ENCODE data around the gene GPM6B. TPM values are rescaled to one million over a fixed set of nuclear protein-coding genes. Genes with fewer than 3 reads are reported as not detected.

Gene GPM6B
- total and polyA plus RNA-seq, 8 donors = 0.29 to 67.9 (median 8.3) TPM

DNA sequence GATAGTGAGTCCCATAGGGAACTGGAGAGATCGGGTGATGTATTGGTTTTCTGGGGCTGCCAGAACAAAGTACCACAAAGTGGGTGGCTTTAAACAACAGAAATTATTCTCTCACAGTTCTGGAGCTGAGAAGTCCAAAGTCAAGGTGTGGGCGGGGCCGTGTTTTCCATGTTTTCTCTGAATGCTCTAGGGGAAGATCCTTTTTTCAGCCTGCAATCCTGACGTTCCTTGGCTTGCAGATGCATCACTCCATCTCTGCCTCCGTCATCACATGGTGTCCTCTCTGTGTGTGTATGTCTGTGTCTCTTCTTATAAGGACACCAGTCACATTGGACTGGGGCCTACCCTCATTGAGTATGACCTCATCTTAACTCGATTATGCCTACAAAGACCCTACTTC, 7.9 kb upstream of the GPM6B start:
- Histone ChIP-seq H3K9me3 (no peaks in the 10 kb centered on the region), H3K27ac (no peak overlapping the region), H3K36me3 (no peaks in the 10 kb centered on the region), H3K27me3 (peaks cover 0 to 20% (median 0%) of the 10 kb centered on the region in 3 donors), H3K4me3 (no peak overlapping the region), H3K4me1 (no peaks in the 10 kb centered on the region)
- 80 to 92% (median 81%) methylated on average over 6 of the region's 6 CpGs for WGBS, 5 donors
- intact Hi-C loops (cut with DNase I; ENCODE audit: low total_unique reads) = no loop called here
- TF ChIP-seq POLR2A (IDR thresholded peaks at IDR 0.05) (no peak), EP300 (IDR thresholded peaks at IDR 0.05) (no peak), CTCF (IDR thresholded peaks at IDR 0.05) (no peak), POLR2AphosphoS5 (IDR thresholded peaks at IDR 0.05) (no peak)
- no peak for DNase-seq

DNA sequence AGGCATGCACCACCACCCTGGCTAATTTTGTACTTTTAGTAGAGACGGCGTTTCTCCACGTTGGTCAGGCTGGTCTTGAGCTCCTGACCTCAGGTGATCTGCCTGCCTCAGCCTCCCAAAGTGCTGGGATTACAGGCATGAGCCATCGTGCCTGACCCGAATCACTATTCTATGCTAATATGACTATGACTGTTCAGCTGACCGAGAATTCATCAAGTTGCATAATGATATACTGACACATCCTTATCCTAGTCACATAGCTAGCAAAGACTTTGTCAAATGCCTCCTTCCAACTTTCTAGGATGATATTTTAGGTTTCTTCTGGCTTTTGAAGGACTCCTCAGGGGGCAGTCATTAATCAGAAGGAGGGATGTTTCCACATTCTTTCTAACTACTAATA, 4.8 kb upstream of the GPM6B start:
- intact Hi-C loops (cut with DNase I; ENCODE audit: low total_unique reads) = no loop called here
- H3K27me3 ChIP-seq = peaks cover 0 to 28% (median 0%) of the 10 kb centered on the region in 3 donors

DNA sequence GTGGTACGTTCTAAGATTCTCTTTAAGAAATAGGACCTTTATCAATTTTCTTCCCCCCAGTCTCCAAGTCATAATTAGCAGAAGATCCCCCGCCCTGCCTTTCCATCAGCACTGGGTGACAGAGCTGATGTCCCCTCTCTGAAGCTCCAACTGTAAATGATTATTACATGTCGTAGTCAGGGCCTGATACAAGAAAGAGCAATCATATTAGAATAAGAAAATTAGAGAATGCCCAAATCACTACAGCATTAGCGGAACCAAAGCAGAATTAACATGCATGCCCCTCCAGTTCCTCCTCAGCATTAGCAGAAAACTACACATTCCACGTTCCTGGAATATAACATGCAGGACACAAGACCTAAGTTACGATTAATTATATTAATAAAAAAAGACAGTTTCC, 717 bp downstream of the GPM6B start:
- H3K27me3 ChIP-seq = peaks cover 0 to 21% (median 0%) of the 10 kb centered on the region in 3 donors
- no peak overlapping the region for H3K27ac ChIP-seq
- H3K36me3 ChIP-seq = no peaks in the 10 kb centered on the region
- H3K4me1 ChIP-seq = no peaks in the 10 kb centered on the region
- intact Hi-C loops (cut with DNase I; ENCODE audit: low total_unique reads) = no loop called here
- H3K4me3 ChIP-seq = no peak overlapping the region
- no peaks in the 10 kb centered on the region for H3K9me3 ChIP-seq
- TF ChIP-seq POLR2A (IDR thresholded peaks at IDR 0.05) (no peak), CTCF (IDR thresholded peaks at IDR 0.05) (no peak), POLR2AphosphoS5 (IDR thresholded peaks at IDR 0.05) (no peak), EP300 (IDR thresholded peaks at IDR 0.05) (no peak)
- WGBS, 5 donors = 79 to 92% (median 87%) methylated on average over 6 of the region's 6 CpGs
- DNase-seq = no peak

More for the DNA sequence above, 4.8 kb upstream of the GPM6B start:
- no peaks in the 10 kb centered on the region for H3K36me3 ChIP-seq
- no peak overlapping the region for H3K4me3 ChIP-seq
- 76 to 98% (median 79%) methylated on average over 6 of the region's 6 CpGs for WGBS, 5 donors
- no peaks in the 10 kb centered on the region for H3K4me1 ChIP-seq
- H3K27ac ChIP-seq = no peak overlapping the region
- no peak for DNase-seq
- no peaks in the 10 kb centered on the region for H3K9me3 ChIP-seq
- no peak for TF ChIP-seq EP300 (IDR thresholded peaks at IDR 0.05)
- TF ChIP-seq POLR2AphosphoS5 (IDR thresholded peaks at IDR 0.05) = no peak
- TF ChIP-seq POLR2A (IDR thresholded peaks at IDR 0.05) = no peak
- TF ChIP-seq CTCF (IDR thresholded peaks at IDR 0.05) = no peak

- Histone ChIP-seq H3K9me3 (no peaks in the 10 kb centered on the region), H3K27me3 (peaks cover 0 to 20% (median 0%) of the 10 kb centered on the region in 3 donors), H3K27ac (no peak overlapping the region), H3K4me3 (no peak overlapping the region), H3K4me1 (no peaks in the 10 kb centered on the region), H3K36me3 (no peaks in the 10 kb centered on the region)
- intact Hi-C loops (cut with DNase I; ENCODE audit: low total_unique reads) = no loop called here
- no peak for TF ChIP-seq EP300 (IDR thresholded peaks at IDR 0.05)
- no peak for TF ChIP-seq POLR2AphosphoS5 (IDR thresholded peaks at IDR 0.05)
- no peak for TF ChIP-seq POLR2A (IDR thresholded peaks at IDR 0.05)
- TF ChIP-seq CTCF (IDR thresholded peaks at IDR 0.05) = no peak
- no peak for DNase-seq
- 83 to 92% (median 91%) methylated on average over 7 of the region's 7 CpGs for WGBS, 5 donors
Measured at GRCh38 chrX:13815664-13816063, 1.2 kb downstream of the GPM6B start.

Measured in stomach (tissue), 9 donors.